Vagina (tissue), 2 donors: ENCODE measurements around the gene C3orf22. TPM values are rescaled to one million over a fixed set of nuclear protein-coding genes. Genes with fewer than 3 reads are reported as not detected.
A peak's percentile ranks its signal among the peaks of the same experiment; 100 is the strongest.

Source experiments
- DNase-seq, 2 donors: peaks; one replicate each; pipeline ENCODE4 v3.0.0-alpha.2; 2017; ENCODE audit errors: extremely low spot score in 2 of 2
- H3K27ac ChIP-seq: fragments of 200-600 bp; sonication (generic); one replicate; pipeline ENCODE4 v1.5.1; 2019
- H3K27me3 ChIP-seq: fragments of 200-600 bp; sonication (generic); one replicate; pipeline ENCODE4 v1.5.1; 2019
- H3K36me3 ChIP-seq, 2 donors: fragments of 200-600 bp; sonication (generic); one replicate each; pipeline ENCODE4 v1.5.1; 2017 to 2019
- H3K4me1 ChIP-seq: fragments of 200-600 bp; sonication (generic); one replicate; pipeline ENCODE4 v1.5.1; 2019
- H3K4me3 ChIP-seq, 2 donors: fragments of 200-600 bp; sonication (generic); 1 replicate in 1 of 2; 2 replicates in 1 of 2; pipeline ENCODE4 v1.5.1; 2016 to 2019
- H3K9me3 ChIP-seq: fragments of 200-600 bp; sonication (generic); one replicate; pipeline ENCODE4 v1.5.1; 2019
- POLR2A ChIP-seq, 2 donors: fragments of 450-650 bp; IDR thresholded peaks; one replicate each; pipeline ENCODE4 v1.6.1; 2017; ENCODE audit warnings: antibody characterized with exemption in 2 of 2, mild to moderate bottlenecking in 2 of 2, moderate library complexity in 2 of 2
- POLR2AphosphoS5 ChIP-seq, 2 donors: sonication (generic); formaldehyde crosslinking; IDR thresholded peaks; one replicate each; pipeline ENCODE4 v1.9.0; 2017; ENCODE audit warnings: antibody characterized with exemption in 2 of 2, mild to moderate bottlenecking in 2 of 2, low read depth in 1 of 2; ENCODE audit not compliant: insufficient read depth in 1 of 2
- intact Hi-C: fragments of 100-400 bp; cut with DNase I; formaldehyde crosslinking; loops from one replicate; pipeline ENCODE4 v1.15.1; 2023
- total RNA-seq: library from RNA; depleted of rRNA; stranded (reverse); fragments of >200 nt; gene quantifications from one replicate; pipeline ENCODE4 v1.2.3, GENCODE V29; 2016
- TF ChIP-seq, protein P1 (sequence below), 3 experiments: fragments of 450-650 bp in 2 of 3; fragments of 200-600 bp in 1 of 3; sonication (generic) in 1 of 3; IDR thresholded peaks; one replicate each; pipeline ENCODE4 v1.5.1; 2017 to 2019; ENCODE audit warnings: antibody characterized with exemption in 3 of 3, mild to moderate bottlenecking in 2 of 3, moderate library complexity in 2 of 3

Gene C3orf22
- total RNA-seq, 1 donor from 2014 or later, result not detected

DNA sequence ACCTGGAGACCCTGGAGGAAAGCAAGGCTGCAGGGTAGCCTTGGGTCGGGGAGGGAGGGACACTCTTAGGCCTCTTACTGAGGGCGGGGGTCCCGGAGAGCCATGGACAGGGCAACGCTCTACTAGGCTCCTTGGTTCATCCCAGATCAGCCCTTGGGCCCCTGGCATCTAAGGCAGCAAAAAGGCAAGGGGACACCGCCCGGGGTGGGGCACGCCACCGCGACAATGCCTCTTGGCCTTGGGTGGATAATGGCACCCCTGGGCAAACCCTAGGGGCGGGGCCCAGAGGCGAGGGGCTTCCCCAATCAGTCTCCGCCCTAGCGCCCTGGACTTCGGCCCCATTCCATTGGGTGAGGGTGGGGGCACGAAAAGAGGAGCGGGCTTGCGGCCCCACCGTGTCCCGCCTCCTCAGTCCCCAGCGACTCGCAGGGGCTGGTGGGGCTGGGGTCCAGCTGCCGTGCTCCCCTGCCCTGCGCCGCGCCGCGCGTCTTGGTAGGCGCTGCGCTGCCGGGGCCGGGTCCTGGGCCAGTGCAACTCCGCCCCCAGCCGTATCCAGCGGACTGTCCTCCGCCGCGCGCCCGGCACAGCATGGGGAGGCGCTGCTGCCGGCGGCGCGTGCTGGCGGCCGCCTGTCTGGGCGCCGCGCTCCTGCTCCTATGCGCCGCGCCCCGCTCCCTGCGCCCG is 34.8 kb downstream of the C3orf22 start, which contains the start of gene CHST13:
Gene CHST13, plus strand, starts transcription at position 411 of the 684 bp plus-strand sequence. Its CDS starts 178 bp downstream, at position 589.
- H3K27me3 ChIP-seq, result no peaks in the 10 kb centered on the region
- TF ChIP-seq POLR2A (IDR thresholded peaks at IDR 0.05) (no peak), POLR2AphosphoS5 (IDR thresholded peaks at IDR 0.05; ENCODE audit: insufficient read depth in 1 of 2, low read depth in 1 of 2) (no peak)
- TF ChIP-seq, protein P1, sequence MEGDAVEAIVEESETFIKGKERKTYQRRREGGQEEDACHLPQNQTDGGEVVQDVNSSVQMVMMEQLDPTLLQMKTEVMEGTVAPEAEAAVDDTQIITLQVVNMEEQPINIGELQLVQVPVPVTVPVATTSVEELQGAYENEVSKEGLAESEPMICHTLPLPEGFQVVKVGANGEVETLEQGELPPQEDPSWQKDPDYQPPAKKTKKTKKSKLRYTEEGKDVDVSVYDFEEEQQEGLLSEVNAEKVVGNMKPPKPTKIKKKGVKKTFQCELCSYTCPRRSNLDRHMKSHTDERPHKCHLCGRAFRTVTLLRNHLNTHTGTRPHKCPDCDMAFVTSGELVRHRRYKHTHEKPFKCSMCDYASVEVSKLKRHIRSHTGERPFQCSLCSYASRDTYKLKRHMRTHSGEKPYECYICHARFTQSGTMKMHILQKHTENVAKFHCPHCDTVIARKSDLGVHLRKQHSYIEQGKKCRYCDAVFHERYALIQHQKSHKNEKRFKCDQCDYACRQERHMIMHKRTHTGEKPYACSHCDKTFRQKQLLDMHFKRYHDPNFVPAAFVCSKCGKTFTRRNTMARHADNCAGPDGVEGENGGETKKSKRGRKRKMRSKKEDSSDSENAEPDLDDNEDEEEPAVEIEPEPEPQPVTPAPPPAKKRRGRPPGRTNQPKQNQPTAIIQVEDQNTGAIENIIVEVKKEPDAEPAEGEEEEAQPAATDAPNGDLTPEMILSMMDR (IDR thresholded peaks at IDR 0.05), result no peak
- H3K27ac ChIP-seq, result no peak within 1 kb of the TSS
- H3K4me3 ChIP-seq, result peak within 1 kb of the TSS; percentile 10 to 26
- no peaks in the 10 kb centered on the region for H3K36me3 ChIP-seq
- DNase-seq, result no peak
- H3K9me3 ChIP-seq, result no peaks in the 10 kb centered on the region
- intact Hi-C loops, result no loop called here
- H3K4me1 ChIP-seq, result peaks cover 13% of the 10 kb centered on the region

DNA sequence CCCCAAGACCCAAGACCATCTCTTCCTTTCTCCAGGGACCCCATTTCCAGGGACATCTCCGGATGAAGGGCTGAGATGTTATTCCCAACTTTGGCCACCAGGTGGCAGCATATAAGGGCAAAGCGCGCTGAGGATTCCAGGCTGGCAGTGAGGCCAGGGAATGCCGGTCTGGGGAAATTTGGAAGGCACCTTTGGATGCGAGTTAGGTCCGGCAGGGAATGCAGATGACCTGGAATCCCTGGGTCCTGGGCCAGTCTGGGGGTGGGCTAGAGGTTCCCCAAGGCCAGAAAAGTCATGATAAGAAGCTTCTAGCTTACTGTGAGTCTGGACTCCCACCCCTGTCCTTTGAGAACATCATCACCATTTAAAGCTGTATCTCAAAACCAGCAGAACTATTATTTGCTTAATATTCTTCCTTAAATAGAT is 36.4 kb downstream of the C3orf22 start:
- no peaks in the 10 kb centered on the region for H3K27me3 ChIP-seq
- intact Hi-C loops, result no loop called here
- TF ChIP-seq POLR2A (IDR thresholded peaks at IDR 0.05) (no peak), POLR2AphosphoS5 (IDR thresholded peaks at IDR 0.05; ENCODE audit: insufficient read depth in 1 of 2, low read depth in 1 of 2) (no peak)
- TF ChIP-seq, protein P1 (IDR thresholded peaks at IDR 0.05), result peak; percentile 55 to 80 (median 75)
- H3K4me1 ChIP-seq, result peaks cover 13% of the 10 kb centered on the region
- H3K4me3 ChIP-seq, result no peak overlapping the region
- H3K27ac ChIP-seq, result no peak overlapping the region
- no peaks in the 10 kb centered on the region for H3K9me3 ChIP-seq
- no peaks in the 10 kb centered on the region for H3K36me3 ChIP-seq
- no peak for DNase-seq

DNA sequence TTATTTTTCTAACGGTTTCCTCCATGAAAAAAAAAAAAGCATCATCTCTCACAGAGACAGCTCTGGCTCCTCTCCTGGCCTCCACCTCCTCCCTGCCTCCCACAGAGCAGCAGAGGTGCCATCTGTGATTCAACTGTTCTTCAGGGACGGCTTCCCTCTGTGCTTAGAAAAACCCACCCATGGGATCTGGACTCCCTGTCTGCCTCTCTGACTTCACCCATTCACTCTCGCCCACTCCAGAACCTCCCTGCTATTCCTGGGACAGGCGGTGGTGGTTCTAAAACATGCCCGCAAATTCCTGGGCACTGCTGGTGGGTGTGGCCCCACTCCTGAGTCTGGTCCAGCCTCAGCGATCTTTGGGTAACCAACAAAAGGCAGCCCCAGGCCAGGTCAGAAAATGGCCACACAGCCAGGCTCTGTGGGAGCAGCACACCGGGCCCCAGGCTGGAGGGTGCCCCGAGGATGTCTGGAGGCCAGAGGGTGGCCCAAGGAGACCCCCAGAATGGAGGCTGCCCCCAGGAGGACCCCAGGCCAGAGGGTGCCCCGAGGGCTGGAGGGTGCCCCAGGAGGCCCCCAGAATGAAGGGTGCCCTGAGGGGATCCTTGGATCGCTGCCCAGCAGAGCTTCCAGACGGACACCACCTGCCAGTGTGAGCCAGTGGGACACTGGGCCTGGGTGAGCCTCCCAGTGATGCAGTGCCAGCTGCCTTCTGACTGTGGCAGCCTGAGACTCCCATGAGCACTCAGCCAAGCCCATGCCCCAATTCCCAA is 37.4 kb downstream of the C3orf22 start:
- Histone ChIP-seq H3K36me3 (no peaks in the 10 kb centered on the region), H3K4me3 (no peak overlapping the region), H3K27me3 (no peaks in the 10 kb centered on the region), H3K27ac (no peak overlapping the region), H3K4me1 (peaks cover 13% of the 10 kb centered on the region), H3K9me3 (no peaks in the 10 kb centered on the region)
- TF ChIP-seq POLR2A (IDR thresholded peaks at IDR 0.05), result no peak
- TF ChIP-seq, protein P1 (IDR thresholded peaks at IDR 0.05), result no peak
- TF ChIP-seq POLR2AphosphoS5 (IDR thresholded peaks at IDR 0.05; ENCODE audit: insufficient read depth in 1 of 2, low read depth in 1 of 2), result no peak
- DNase-seq, result no peak
- intact Hi-C loops, result no loop called here

DNA sequence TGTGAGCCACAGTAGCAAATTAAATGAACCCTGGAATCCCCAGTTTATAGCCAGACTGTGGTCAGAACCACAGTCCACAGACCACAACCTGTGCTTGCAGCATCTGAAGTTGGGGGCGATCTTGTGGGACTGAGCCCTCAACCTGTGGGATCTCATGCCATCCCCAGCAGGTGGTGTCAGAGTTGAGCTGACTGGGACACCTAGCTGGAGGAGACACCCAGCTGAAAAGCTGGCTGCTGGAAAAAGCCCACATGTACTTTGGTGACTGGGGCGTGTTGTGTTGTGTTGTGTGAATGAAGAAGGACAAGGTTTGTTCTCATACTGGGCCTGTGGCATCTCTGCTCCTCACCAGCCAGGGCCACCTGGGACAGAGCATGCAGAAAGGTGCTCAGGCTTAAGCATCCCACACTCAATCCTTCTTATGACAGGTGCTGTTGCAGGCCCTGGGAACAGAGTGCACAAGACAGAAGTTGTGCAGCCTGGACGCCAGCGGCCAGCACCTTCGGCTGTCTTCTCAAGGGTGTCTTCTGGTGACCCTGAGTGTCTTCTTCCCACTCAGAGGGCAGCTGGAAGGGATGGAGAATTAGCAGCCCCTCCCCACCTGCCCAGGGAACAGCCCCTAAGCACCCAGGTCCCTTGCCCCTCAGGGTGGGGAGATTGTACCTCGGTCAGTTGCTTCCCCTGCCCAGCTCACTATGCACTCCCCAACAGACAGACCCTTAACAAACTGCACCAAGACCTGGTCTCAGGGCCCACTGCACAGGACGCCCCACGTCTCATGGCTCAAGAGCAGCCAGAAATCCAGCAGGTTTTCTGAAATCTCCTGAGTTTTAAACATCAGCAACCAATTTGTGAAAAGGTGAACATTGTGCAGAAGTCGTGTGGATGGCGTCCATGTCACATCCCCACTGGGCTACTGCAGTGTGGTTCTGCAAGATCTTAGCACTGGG is 39.0 kb downstream of the C3orf22 start:
- TF ChIP-seq POLR2AphosphoS5 (IDR thresholded peaks at IDR 0.05; ENCODE audit: insufficient read depth in 1 of 2, low read depth in 1 of 2), result no peak
- TF ChIP-seq, protein P1 (IDR thresholded peaks at IDR 0.05), result no peak
- no peak for TF ChIP-seq POLR2A (IDR thresholded peaks at IDR 0.05)
- Histone ChIP-seq H3K27me3 (no peaks in the 10 kb centered on the region), H3K27ac (no peak overlapping the region), H3K4me3 (no peak overlapping the region), H3K4me1 (peaks cover 12% of the 10 kb centered on the region), H3K9me3 (no peaks in the 10 kb centered on the region), H3K36me3 (no peaks in the 10 kb centered on the region)
- intact Hi-C loops, result no loop called here
- no peak for DNase-seq
